Transverse colon (tissue), 4 donors: ENCODE data around the gene RANBP9.

Experiments
- EP300 ChIP-seq: sonication (generic); formaldehyde crosslinking; IDR thresholded peaks from one replicate; pipeline ENCODE4 v1.6.1; 2017; ENCODE audit warnings: antibody characterized with exemption, low read depth
- POLR2A ChIP-seq: fragments of 450-650 bp; IDR thresholded peaks from one replicate; pipeline ENCODE4 v1.6.1; 2016; ENCODE audit warnings: antibody characterized with exemption, mild to moderate bottlenecking, moderate library complexity
- POLR2AphosphoS5 ChIP-seq, 3 donors: sonication (generic); formaldehyde crosslinking; IDR thresholded peaks; one replicate each; pipeline ENCODE4 v1.6.1; 2016; ENCODE audit warnings: antibody characterized with exemption in 3 of 3
- TF ChIP-seq, protein P1 (sequence below), 5 experiments: fragments of 200-600 bp in 3 of 5; fragments of 450-650 bp in 2 of 5; sonication (generic) in 3 of 5; IDR thresholded peaks; 1 replicate in 2 of 5; 2 replicates in 3 of 5; pipeline ENCODE4 v1.5.1; 2016 to 2017; ENCODE audit warnings: antibody characterized with exemption in 5 of 5, inconsistent platforms in 3 of 5, mild to moderate bottlenecking in 2 of 5, moderate library complexity in 1 of 5

DNA sequence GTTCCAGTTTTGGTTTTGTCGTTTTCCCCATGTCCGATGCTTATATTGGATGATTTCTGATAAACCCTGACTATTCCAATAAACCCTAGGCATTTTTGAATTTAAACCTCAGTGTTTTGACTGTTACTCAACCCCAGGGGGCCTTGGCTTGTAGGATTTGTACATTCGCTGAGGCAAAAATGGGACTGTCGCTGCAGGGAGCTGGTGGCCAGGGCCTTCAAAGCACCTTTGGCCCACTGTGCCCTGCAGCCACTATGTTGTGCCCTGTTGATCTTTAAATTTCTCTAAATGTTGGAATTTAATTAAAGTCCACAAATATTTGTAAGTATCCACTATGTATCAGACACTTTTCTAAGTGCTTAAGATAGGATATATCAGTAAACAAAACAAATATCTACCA, 106.0 kb downstream of the RANBP9 start:
- no peak for TF ChIP-seq POLR2A
- TF ChIP-seq, protein P1, sequence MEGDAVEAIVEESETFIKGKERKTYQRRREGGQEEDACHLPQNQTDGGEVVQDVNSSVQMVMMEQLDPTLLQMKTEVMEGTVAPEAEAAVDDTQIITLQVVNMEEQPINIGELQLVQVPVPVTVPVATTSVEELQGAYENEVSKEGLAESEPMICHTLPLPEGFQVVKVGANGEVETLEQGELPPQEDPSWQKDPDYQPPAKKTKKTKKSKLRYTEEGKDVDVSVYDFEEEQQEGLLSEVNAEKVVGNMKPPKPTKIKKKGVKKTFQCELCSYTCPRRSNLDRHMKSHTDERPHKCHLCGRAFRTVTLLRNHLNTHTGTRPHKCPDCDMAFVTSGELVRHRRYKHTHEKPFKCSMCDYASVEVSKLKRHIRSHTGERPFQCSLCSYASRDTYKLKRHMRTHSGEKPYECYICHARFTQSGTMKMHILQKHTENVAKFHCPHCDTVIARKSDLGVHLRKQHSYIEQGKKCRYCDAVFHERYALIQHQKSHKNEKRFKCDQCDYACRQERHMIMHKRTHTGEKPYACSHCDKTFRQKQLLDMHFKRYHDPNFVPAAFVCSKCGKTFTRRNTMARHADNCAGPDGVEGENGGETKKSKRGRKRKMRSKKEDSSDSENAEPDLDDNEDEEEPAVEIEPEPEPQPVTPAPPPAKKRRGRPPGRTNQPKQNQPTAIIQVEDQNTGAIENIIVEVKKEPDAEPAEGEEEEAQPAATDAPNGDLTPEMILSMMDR (IDR thresholded peaks at IDR 0.05) = no peak
- no peak for TF ChIP-seq POLR2AphosphoS5 (IDR thresholded peaks at IDR 0.05)
- no peak for TF ChIP-seq EP300
